GM19240 (cell line): ENCODE measurements around the gene BOK.

Experiments used
- DNase-seq: peaks from one replicate; pipeline ENCODE4 v3.0.0; 2011; ENCODE audit warnings: low spot score; ENCODE audit not compliant: insufficient read length

Gene BOK

DNA sequence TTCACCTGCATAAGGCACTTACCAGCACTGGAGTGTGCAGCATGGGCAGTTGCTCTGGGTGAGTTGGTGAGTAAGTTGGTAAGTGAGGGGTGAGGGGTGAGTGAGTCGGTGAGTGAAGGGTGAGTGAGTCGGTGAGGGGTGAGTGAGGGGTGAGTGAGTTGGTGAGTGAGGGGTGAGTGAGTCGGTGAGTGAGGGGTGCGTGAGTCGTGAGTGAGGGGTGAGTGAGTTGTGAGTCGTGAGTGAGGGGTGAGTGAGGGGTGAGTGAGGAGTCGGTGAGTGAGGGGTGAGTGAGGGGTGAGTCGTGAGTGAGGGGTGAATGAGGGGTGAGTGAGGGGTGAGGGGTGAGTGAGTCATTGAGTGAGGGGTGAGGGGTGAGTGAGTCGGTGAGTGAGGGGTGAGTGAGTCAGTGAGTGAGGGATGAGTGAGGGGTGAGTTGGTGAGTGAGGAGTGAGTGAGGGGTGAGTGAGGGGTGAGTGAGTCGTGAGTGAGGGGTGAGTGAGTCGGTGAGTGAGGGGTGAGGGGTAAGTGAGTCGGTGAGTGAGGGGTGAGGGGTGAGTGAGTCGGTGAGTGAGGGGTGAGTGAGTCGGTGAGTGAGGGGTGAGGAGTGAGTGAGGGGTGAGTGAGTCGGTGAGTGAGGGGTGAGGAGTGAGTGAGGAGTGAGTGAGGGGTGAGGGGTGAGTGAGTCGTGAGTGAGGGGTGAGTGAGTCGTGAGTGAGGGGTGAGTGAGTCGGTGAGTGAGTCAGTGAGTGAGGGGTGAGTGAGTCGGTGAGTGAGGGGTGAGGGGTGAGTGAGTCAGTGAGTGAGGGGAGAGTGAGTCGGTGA, 61.3 kb downstream of the BOK start:
- no peak for DNase-seq

DNA sequence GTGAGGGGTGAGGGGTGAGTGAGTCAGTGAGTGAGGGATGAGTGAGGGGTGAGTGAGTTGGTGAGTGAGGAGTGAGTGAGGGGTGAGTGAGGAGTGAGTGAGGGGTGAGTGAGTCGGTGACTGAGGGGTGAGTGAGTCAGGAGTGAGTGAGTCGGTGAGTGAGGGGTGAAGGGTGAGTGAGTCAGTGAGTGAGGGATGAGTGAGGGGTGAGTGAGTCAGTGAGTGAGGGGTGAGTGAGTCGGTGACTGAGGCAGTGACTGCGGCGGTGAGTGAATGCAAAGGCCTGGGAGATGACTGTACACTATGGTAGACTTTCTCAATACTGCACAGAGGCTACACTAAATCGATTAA, 61.8 kb downstream of the BOK start:
- no peak for DNase-seq
